ENCODE data around the gene SEC16A.

SEC16A gene

GRCh38 chr9:136394312-136395019, 88.4 kb downstream of the SEC16A start:
- Histone ChIP-seq H3K4me3 (ENCODE audit: low read length) (no peak overlapping the region), H3K4me1 (ENCODE audit: low read length) (peaks cover 6% of the 10 kb centered on the region), H3K4me2 (ENCODE audit: low read depth, low read length) (no peak overlapping the region), H3K27me3 (replicated peaks; ENCODE audit: insufficient read depth, low read length) (no peaks in the 10 kb centered on the region), H2AFZ (ENCODE audit: low read length) (no peak overlapping the region), H3K79me2 (ENCODE audit: low read length) (peaks cover 23% of the 10 kb centered on the region), H3K27ac (ENCODE audit: low read length) (no peak overlapping the region), H3K9ac (ENCODE audit: low read length) (no peak overlapping the region), H4K20me1 (ENCODE audit: insufficient read depth, low read length) (no peaks in the 10 kb centered on the region), H3K9me3 (replicated peaks; ENCODE audit: insufficient read depth, low read length) (no peaks in the 10 kb centered on the region), H3K9me2 (replicated peaks; ENCODE audit: insufficient read depth, low read length) (no peaks in the 10 kb centered on the region), H3F3A (ENCODE audit: insufficient read depth, low read length) (no peaks in the 10 kb centered on the region), H3K36me3 (replicated peaks; ENCODE audit: insufficient read depth, low read length) (peaks cover 4% of the 10 kb centered on the region; the same call in 1 of the 2 replicates)
- TF ChIP-seq EZH2 (optimal IDR thresholded peaks at IDR 0.05; ENCODE audit: low read depth, low read length) = no peak
- no peak for DNase-seq

GRCh38 chr9:136393531-136393930, 89.3 kb downstream of the SEC16A start:
- Histone ChIP-seq H3F3A (ENCODE audit: insufficient read depth, low read length) (no peaks in the 10 kb centered on the region), H3K4me3 (ENCODE audit: low read length) (no peak overlapping the region), H2AFZ (ENCODE audit: low read length) (no peak overlapping the region), H3K27me3 (replicated peaks; ENCODE audit: insufficient read depth, low read length) (no peaks in the 10 kb centered on the region), H4K20me1 (ENCODE audit: insufficient read depth, low read length) (no peaks in the 10 kb centered on the region), H3K9ac (ENCODE audit: low read length) (no peak overlapping the region), H3K4me2 (ENCODE audit: low read depth, low read length) (no peak overlapping the region), H3K9me3 (replicated peaks; ENCODE audit: insufficient read depth, low read length) (no peaks in the 10 kb centered on the region), H3K9me2 (replicated peaks; ENCODE audit: insufficient read depth, low read length) (no peaks in the 10 kb centered on the region), H3K4me1 (ENCODE audit: low read length) (peaks cover 2% of the 10 kb centered on the region), H3K36me3 (replicated peaks; ENCODE audit: insufficient read depth, low read length) (peaks cover 4% of the 10 kb centered on the region; the same call in 1 of the 2 replicates), H3K79me2 (ENCODE audit: low read length) (peaks cover 14% of the 10 kb centered on the region), H3K27ac (ENCODE audit: low read length) (no peak overlapping the region)
- TF ChIP-seq EZH2 (optimal IDR thresholded peaks at IDR 0.05; ENCODE audit: low read depth, low read length) (no peak), CTCF (IDR thresholded peaks at IDR 0.05; ENCODE audit: low read length) (no peak), EZH2phosphoT487 (IDR thresholded peaks at IDR 0.05; ENCODE audit: low read length) (no peak)
- no peak for DNase-seq

- TF ChIP-seq CTCF (IDR thresholded peaks at IDR 0.05; ENCODE audit: low read length) (no peak), EZH2 (optimal IDR thresholded peaks at IDR 0.05; ENCODE audit: low read depth, low read length) (no peak)
- Histone ChIP-seq H3K4me2 (ENCODE audit: low read depth, low read length) (no peak overlapping the region), H3K9me2 (replicated peaks; ENCODE audit: insufficient read depth, low read length) (no peaks in the 10 kb centered on the region), H2AFZ (ENCODE audit: low read length) (no peak overlapping the region), H3F3A (ENCODE audit: insufficient read depth, low read length) (no peaks in the 10 kb centered on the region), H3K9ac (ENCODE audit: low read length) (no peak overlapping the region), H3K36me3 (replicated peaks; ENCODE audit: insufficient read depth, low read length) (peaks cover 4% of the 10 kb centered on the region; the same call in 1 of the 2 replicates), H3K4me1 (ENCODE audit: low read length) (no peaks in the 10 kb centered on the region), H3K27ac (ENCODE audit: low read length) (no peak overlapping the region), H3K79me2 (ENCODE audit: low read length) (peaks cover 7% of the 10 kb centered on the region), H4K20me1 (ENCODE audit: insufficient read depth, low read length) (no peaks in the 10 kb centered on the region), H3K4me3 (ENCODE audit: low read length) (no peak overlapping the region), H3K27me3 (replicated peaks; ENCODE audit: insufficient read depth, low read length) (no peaks in the 10 kb centered on the region), H3K9me3 (replicated peaks; ENCODE audit: insufficient read depth, low read length) (no peaks in the 10 kb centered on the region)
- DNase-seq = no peak
Observed at GRCh38 chr9:136392538-136393449, 90.0 kb downstream of the SEC16A start.
